ENCODE results near the gene GRIK4. TPM values are rescaled to one million over a fixed set of nuclear protein-coding genes. Genes with fewer than 3 reads are reported as not detected.

The GRIK4 gene
- total and polyA plus RNA-seq, 2 donors (not counting 3 experiments of a cell fraction or from before 2014, with no cell fraction given): 0.81 to 1.6 TPM

GRCh38 chr11:120707098-120707497, 195.6 kb downstream of the GRIK4 start:
- FAIRE-seq: no peak
- CTCF ChIA-PET: interaction anchor here (1.5 kb wide), 2 partner anchors 8 to 13 kb away, joined by 3 to 7 read pairs; no protein-coding TSS in a partner anchor
- no peaks in the 10 kb centered on the region for H3K27me3 ChIP-seq (ENCODE audit: control insufficient read depth in 2 of 2, insufficient read depth in 2 of 2, low read length in 2 of 2)
- H3K9me3 ChIP-seq (replicated peaks; ENCODE audit: control insufficient read depth, insufficient read depth, low read length): no peaks in the 10 kb centered on the region
- no peak overlapping the region for H3K4me3 ChIP-seq (replicated peaks in 1 of 3; ENCODE audit: insufficient read depth in 1 of 3, low read depth in 1 of 3, low read length in 3 of 3)
- dilution Hi-C loops (cut with MboI; ENCODE audit: extremely low pct_ligation_motif_present, low sequenced_read_pairs) (no loop called here), intact Hi-C loops (cut with micrococcal nuclease) (no loop called here)
- no peaks in the 10 kb centered on the region for H4K20me1 ChIP-seq (replicated peaks; ENCODE audit: control insufficient read depth, extremely low read depth, insufficient read depth, low read length)
- POLR2A ChIA-PET: no interaction called here
- no peak for TF ChIP-seq POLR2A (IDR thresholded peaks at IDR 0.05; ENCODE audit: low read depth, low read length)
- TF ChIP-seq MYC (IDR thresholded peaks at IDR 0.05; ENCODE audit: low read depth, low read length): no peak
- no peak for TF ChIP-seq FOS (IDR thresholded peaks at IDR 0.05; ENCODE audit: borderline replicate concordance, insufficient read depth, low read length)
- no peak for TF ChIP-seq POLR2AphosphoS5 (IDR thresholded peaks at IDR 0.05; ENCODE audit: insufficient read depth, low read depth, low read length)
- TF ChIP-seq, protein P1, sequence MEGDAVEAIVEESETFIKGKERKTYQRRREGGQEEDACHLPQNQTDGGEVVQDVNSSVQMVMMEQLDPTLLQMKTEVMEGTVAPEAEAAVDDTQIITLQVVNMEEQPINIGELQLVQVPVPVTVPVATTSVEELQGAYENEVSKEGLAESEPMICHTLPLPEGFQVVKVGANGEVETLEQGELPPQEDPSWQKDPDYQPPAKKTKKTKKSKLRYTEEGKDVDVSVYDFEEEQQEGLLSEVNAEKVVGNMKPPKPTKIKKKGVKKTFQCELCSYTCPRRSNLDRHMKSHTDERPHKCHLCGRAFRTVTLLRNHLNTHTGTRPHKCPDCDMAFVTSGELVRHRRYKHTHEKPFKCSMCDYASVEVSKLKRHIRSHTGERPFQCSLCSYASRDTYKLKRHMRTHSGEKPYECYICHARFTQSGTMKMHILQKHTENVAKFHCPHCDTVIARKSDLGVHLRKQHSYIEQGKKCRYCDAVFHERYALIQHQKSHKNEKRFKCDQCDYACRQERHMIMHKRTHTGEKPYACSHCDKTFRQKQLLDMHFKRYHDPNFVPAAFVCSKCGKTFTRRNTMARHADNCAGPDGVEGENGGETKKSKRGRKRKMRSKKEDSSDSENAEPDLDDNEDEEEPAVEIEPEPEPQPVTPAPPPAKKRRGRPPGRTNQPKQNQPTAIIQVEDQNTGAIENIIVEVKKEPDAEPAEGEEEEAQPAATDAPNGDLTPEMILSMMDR (IDR thresholded peaks at IDR 0.05; ENCODE audit: extremely low read depth in 1 of 2, insufficient read depth in 1 of 2, low read depth in 1 of 2, low read length in 2 of 2): no peak
- no peaks in the 10 kb centered on the region for H3K79me2 ChIP-seq (ENCODE audit: control insufficient read depth, insufficient read depth, low read length)
- no peaks in the 10 kb centered on the region for H3K4me1 ChIP-seq (ENCODE audit: control insufficient read depth, extremely low read depth, insufficient read depth, low read length)
- no peaks in the 10 kb centered on the region for H3K36me3 ChIP-seq (ENCODE audit: control insufficient read depth in 2 of 2, extremely low read depth in 1 of 2, insufficient read depth in 2 of 2, low read length in 2 of 2)
- DNase-seq (ENCODE audit: low read depth, low spot score): no peak
- H3K9ac ChIP-seq (replicated peaks; ENCODE audit: extremely low read depth, insufficient read depth, low read length): no peak overlapping the region
- no peak overlapping the region for H3K27ac ChIP-seq (ENCODE audit: insufficient read depth, low read depth, low read length)
- H3K9me1 ChIP-seq (replicated peaks; ENCODE audit: control insufficient read depth, extremely low read depth, insufficient read depth, low read length): no peaks in the 10 kb centered on the region
- H2AFZ ChIP-seq (ENCODE audit: low read depth, low read length): no peak overlapping the region
- BruUV-seq (replicated peaks): no TSS peak
- no peak overlapping the region for H3K4me2 ChIP-seq (ENCODE audit: insufficient read depth, low read length)

DNA sequence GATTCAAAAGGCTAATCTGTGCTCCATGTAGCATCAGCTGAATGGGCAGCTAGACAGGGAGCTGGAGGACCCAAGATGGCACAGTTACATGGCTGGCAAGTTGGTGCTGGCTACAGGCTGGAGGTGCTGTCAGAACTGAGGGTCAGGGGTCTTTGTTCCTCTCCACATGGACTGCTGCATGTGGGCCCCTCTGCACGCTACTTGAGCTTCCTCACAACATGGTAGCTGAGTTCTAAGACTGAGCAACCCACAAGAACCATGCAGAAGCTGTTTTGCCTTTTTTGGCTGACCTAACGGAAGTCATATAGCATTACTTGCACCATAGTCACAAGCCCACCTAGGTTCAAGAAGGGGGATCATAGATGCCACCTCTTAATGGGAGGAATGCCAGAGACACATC, 196.1 kb downstream of the GRIK4 start:
- FAIRE-seq: no peak
- Histone ChIP-seq H3K79me2 (ENCODE audit: control insufficient read depth, insufficient read depth, low read length) (no peaks in the 10 kb centered on the region), H3K4me1 (ENCODE audit: control insufficient read depth, extremely low read depth, insufficient read depth, low read length) (no peaks in the 10 kb centered on the region), H3K9me3 (replicated peaks; ENCODE audit: control insufficient read depth, insufficient read depth, low read length) (no peaks in the 10 kb centered on the region), H3K4me2 (ENCODE audit: insufficient read depth, low read length) (no peak overlapping the region), H3K4me3 (replicated peaks in 1 of 3; ENCODE audit: insufficient read depth in 1 of 3, low read depth in 1 of 3, low read length in 3 of 3) (no peak overlapping the region), H4K20me1 (replicated peaks; ENCODE audit: control insufficient read depth, extremely low read depth, insufficient read depth, low read length) (no peaks in the 10 kb centered on the region), H3K27ac (ENCODE audit: insufficient read depth, low read depth, low read length) (no peak overlapping the region), H2AFZ (ENCODE audit: low read depth, low read length) (no peak overlapping the region), H3K9ac (replicated peaks; ENCODE audit: extremely low read depth, insufficient read depth, low read length) (no peak overlapping the region), H3K9me1 (replicated peaks; ENCODE audit: control insufficient read depth, extremely low read depth, insufficient read depth, low read length) (no peaks in the 10 kb centered on the region), H3K36me3 (ENCODE audit: control insufficient read depth in 2 of 2, extremely low read depth in 1 of 2, insufficient read depth in 2 of 2, low read length in 2 of 2) (no peaks in the 10 kb centered on the region), H3K27me3 (ENCODE audit: control insufficient read depth in 2 of 2, insufficient read depth in 2 of 2, low read length in 2 of 2) (no peaks in the 10 kb centered on the region)
- intact Hi-C loops (cut with micrococcal nuclease): no loop called here
- dilution Hi-C loops (cut with MboI; ENCODE audit: extremely low pct_ligation_motif_present, low sequenced_read_pairs): no loop called here
- TF ChIP-seq FOS (IDR thresholded peaks at IDR 0.05; ENCODE audit: borderline replicate concordance, insufficient read depth, low read length) (no peak), JUN (IDR thresholded peaks at IDR 0.05; ENCODE audit: borderline replicate concordance, insufficient read depth, insufficient read length, low read depth) (no peak), POLR2AphosphoS5 (IDR thresholded peaks at IDR 0.05; ENCODE audit: insufficient read depth, low read depth, low read length) (no peak), EZH2 (IDR thresholded peaks at IDR 0.05; ENCODE audit: borderline replicate concordance, low read depth, low read length, severe bottlenecking) (no peak), GATA2 (IDR thresholded peaks at IDR 0.05; ENCODE audit: insufficient read depth, insufficient read length, low read depth, low read length) (no peak), MYC (IDR thresholded peaks at IDR 0.05; ENCODE audit: low read depth, low read length) (no peak), POLR2A (IDR thresholded peaks at IDR 0.05; ENCODE audit: low read depth, low read length) (no peak)
- TF ChIP-seq, protein P1 (IDR thresholded peaks at IDR 0.05; ENCODE audit: extremely low read depth in 1 of 2, insufficient read depth in 1 of 2, low read depth in 1 of 2, low read length in 2 of 2): no peak
- TF ChIP-seq, protein P2, sequence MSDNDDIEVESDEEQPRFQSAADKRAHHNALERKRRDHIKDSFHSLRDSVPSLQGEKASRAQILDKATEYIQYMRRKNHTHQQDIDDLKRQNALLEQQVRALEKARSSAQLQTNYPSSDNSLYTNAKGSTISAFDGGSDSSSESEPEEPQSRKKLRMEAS (IDR thresholded peaks at IDR 0.05; ENCODE audit: insufficient read depth, insufficient read length): no peak
- DNase-seq (ENCODE audit: low read depth, low spot score): no peak
- CTCF ChIA-PET: interaction anchor here (1.5 kb wide), 1 partner anchor 14 kb away, joined by 3 read pairs; no protein-coding TSS in a partner anchor
- POLR2A ChIA-PET: no interaction called here
- BruUV-seq (replicated peaks): no TSS peak
